ENCODE results near the gene ADRA1B.

- TF ChIP-seq CTCF (IDR thresholded peaks at IDR 0.05) (no peak), POLR2A (IDR thresholded peaks at IDR 0.05) (no peak)
Measured at GRCh38 chr5:159906463-159906862, 9.8 kb upstream of the ADRA1B start.

All from lower leg skin (tissue), 3 donors.